ENCODE measurements around the gene CDHR3. TPM values are rescaled to one million over a fixed set of nuclear protein-coding genes. Genes with fewer than 3 reads are reported as not detected.

Gene CDHR3
- total RNA-seq, 4 donors from 2014 or later, result 20.6 to 82.5 (median 49.7) TPM

DNA sequence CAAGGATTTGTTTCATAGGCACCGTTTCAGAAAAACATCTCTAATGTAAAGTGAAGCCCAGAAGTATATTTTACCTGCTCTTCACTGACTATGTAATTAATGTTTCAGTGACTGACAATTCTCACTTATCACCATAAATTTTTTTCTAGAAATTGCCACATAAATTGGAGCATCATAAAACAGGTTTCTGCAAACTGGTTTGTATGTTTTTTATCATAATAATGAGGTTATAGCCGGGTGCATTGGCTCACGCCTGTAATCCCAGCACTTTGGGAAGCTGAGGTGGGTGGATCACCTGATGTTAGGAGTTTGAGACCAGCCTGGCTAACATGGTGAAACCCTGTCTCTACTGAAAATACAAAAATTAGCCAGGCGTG is 109.6 kb downstream of the CDHR3 start:
- Histone ChIP-seq H3K4me1 (peaks cover 0 to 32% (median 19%) of the 10 kb centered on the region in 4 donors), H3K9me3 (no peaks in the 10 kb centered on the region)
- TF ChIP-seq CTCF (IDR thresholded peaks at IDR 0.05), result no peak
- no peak for TF ChIP-seq POLR2A (IDR thresholded peaks at IDR 0.05)

DNA sequence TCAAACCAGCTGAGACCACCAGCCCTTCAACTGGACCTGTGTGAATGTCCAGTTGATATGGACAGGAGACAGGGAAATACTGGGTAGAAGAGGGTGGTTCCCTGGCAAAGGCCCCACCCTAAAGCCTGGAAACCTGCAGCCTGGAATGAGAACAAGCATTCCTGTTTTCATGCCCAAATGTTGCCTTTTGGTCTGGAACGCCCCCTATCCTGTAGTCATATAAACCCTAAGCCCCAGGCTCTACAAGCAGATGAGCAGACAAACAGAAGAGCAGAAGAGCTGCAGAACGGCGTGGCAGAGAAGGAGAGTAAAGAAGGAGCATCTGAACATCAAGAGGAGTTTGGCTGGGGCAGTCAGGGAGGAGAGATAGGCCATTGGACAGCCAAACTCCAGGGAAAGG is 110.6 kb downstream of the CDHR3 start:
- no peak for TF ChIP-seq POLR2A (IDR thresholded peaks at IDR 0.05)
- no peak for TF ChIP-seq CTCF (IDR thresholded peaks at IDR 0.05)
- no peaks in the 10 kb centered on the region for H3K27me3 ChIP-seq
- no peak overlapping the region for H3K4me3 ChIP-seq
- no peak for DNase-seq
- H3K9me3 ChIP-seq, result no peaks in the 10 kb centered on the region
- no peaks in the 10 kb centered on the region for H3K36me3 ChIP-seq
- H3K27ac ChIP-seq, result peak overlapping the region in 1 of 4 donors; percentile 83
- H3K4me1 ChIP-seq, result peaks cover 0 to 32% (median 18%) of the 10 kb centered on the region in 4 donors

More for the DNA sequence above, 109.6 kb downstream of the CDHR3 start:
- no peak overlapping the region for H3K4me3 ChIP-seq
- H3K27ac ChIP-seq, result peak overlapping the region in 2 of 4 donors; percentile 83 to 90
- DNase-seq, result no peak
- no peaks in the 10 kb centered on the region for H3K36me3 ChIP-seq
- H3K27me3 ChIP-seq, result no peaks in the 10 kb centered on the region

- H3K4me1 ChIP-seq, result peaks cover 0 to 32% (median 18%) of the 10 kb centered on the region in 4 donors
- TF ChIP-seq CTCF (IDR thresholded peaks at IDR 0.05) (no peak), POLR2A (IDR thresholded peaks at IDR 0.05) (no peak)
- H3K9me3 ChIP-seq, result no peaks in the 10 kb centered on the region
- H3K27ac ChIP-seq, result peak overlapping the region in 1 of 4 donors; percentile 83
- H3K36me3 ChIP-seq, result no peaks in the 10 kb centered on the region
- H3K4me3 ChIP-seq, result no peak overlapping the region
- no peak for DNase-seq
- no peaks in the 10 kb centered on the region for H3K27me3 ChIP-seq
Measured at GRCh38 chr7:106074257-106074656, 111.2 kb downstream of the CDHR3 start.

DNA sequence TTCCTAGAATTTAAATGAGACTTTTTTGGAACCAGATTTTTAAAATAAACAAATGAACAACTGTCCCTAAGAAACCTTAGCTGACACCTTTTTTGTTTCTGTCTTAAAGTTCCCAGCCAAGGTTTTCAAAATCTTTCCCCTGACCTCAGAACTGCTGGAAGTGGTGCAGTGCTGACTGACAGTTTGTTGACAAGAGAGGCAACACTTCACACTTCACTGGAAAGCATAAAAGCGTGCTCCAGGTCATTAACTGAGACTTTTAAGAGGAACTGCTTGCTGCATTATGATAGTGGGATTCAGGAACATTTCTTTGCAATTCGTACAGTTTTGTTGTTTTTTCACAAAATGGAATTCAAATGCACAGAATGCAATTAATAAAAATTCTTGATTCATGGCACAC is 112.9 kb downstream of the CDHR3 start:
- no peak for DNase-seq
- Histone ChIP-seq H3K27ac (peak overlapping the region in 1 of 4 donors; percentile 83), H3K9me3 (no peaks in the 10 kb centered on the region), H3K27me3 (no peaks in the 10 kb centered on the region), H3K4me1 (peaks cover 0 to 25% (median 9%) of the 10 kb centered on the region in 4 donors), H3K36me3 (no peaks in the 10 kb centered on the region), H3K4me3 (no peak overlapping the region)
- TF ChIP-seq POLR2A (IDR thresholded peaks at IDR 0.05), result no peak
- no peak for TF ChIP-seq CTCF (IDR thresholded peaks at IDR 0.05)

DNA sequence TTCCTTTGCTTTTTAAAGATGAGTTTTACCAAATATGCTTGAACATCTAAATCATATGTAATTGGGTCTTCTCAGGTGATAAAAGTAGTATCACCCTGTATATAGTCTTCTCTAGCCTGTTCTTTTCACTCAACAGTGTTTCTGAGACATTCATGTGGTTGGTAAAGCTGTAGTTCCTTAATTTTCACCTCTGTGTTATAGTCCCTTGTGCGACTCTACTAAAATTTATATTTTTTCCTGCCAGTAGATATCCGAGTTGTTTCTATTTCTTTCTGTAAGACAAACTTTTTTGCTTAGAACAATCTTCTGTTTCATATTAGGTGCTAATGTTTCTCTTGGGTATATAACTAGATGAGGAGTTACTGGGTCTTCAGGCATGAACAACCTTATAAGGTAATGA is 113.5 kb downstream of the CDHR3 start:
- Histone ChIP-seq H3K36me3 (no peaks in the 10 kb centered on the region), H3K9me3 (no peaks in the 10 kb centered on the region), H3K27ac (peak overlapping the region in 1 of 4 donors; percentile 15), H3K4me1 (peaks cover 0 to 20% (median 6%) of the 10 kb centered on the region in 4 donors), H3K4me3 (no peak overlapping the region), H3K27me3 (no peaks in the 10 kb centered on the region)
- no peak for DNase-seq
- TF ChIP-seq CTCF (IDR thresholded peaks at IDR 0.05), result no peak
- no peak for TF ChIP-seq POLR2A (IDR thresholded peaks at IDR 0.05)
